IPS DF 4.7 (cell line): ENCODE measurements around the gene CDC6.

ENCODE experiments used
- DNase-seq: peaks from one replicate; pipeline ENCODE4 v3.0.0-alpha.2; 2013; ENCODE audit warnings: low spot score; ENCODE audit errors: extremely low read depth

The CDC6 gene

GRCh38 chr17:40310882-40311391 is 23.3 kb downstream of the CDC6 start:
- DNase-seq = no peak

- DNase-seq = no peak
Measured at GRCh38 chr17:40311575-40311974, 23.9 kb downstream of the CDC6 start.

GRCh38 chr17:40312131-40312731 is 24.6 kb downstream of the CDC6 start:
- no peak for DNase-seq

- DNase-seq = no peak
Measured at GRCh38 chr17:40312893-40313667, 25.4 kb downstream of the CDC6 start.

GRCh38 chr17:40313668-40314583 is 26.2 kb downstream of the CDC6 start:
- no peak for DNase-seq

- no peak for DNase-seq
Measured at GRCh38 chr17:40314584-40314956, 26.9 kb downstream of the CDC6 start.

GRCh38 chr17:40315206-40315605 is 27.5 kb downstream of the CDC6 start:
- DNase-seq = no peak

GRCh38 chr17:40315678-40316570 is 28.2 kb downstream of the CDC6 start:
- DNase-seq = no peak

- no peak for DNase-seq
Measured at GRCh38 chr17:40316571-40317344, 29.1 kb downstream of the CDC6 start.

GRCh38 chr17:40317345-40317873 is 29.7 kb downstream of the CDC6 start:
- no peak for DNase-seq

- no peak for DNase-seq
Measured at GRCh38 chr17:40317880-40318829, 30.5 kb downstream of the CDC6 start.

GRCh38 chr17:40318830-40319391 is 31.2 kb downstream of the CDC6 start:
- DNase-seq = no peak

GRCh38 chr17:40319651-40320540 is 32.2 kb downstream of the CDC6 start:
- DNase-seq = no peak

- DNase-seq = no peak
Measured at GRCh38 chr17:40320756-40321523, 33.3 kb downstream of the CDC6 start.

GRCh38 chr17:40321524-40321929 is 33.8 kb downstream of the CDC6 start:
- DNase-seq = no peak

- DNase-seq = no peak
Measured at GRCh38 chr17:40321961-40322357, 34.3 kb downstream of the CDC6 start.
